ENCODE results near the gene FRZB.
"Not testable (repeated sequence)": the region's sequence is repeated elsewhere in the genome, so short reads cannot be mapped to it uniquely, and the experiment has no call there.

The FRZB gene, protein sequence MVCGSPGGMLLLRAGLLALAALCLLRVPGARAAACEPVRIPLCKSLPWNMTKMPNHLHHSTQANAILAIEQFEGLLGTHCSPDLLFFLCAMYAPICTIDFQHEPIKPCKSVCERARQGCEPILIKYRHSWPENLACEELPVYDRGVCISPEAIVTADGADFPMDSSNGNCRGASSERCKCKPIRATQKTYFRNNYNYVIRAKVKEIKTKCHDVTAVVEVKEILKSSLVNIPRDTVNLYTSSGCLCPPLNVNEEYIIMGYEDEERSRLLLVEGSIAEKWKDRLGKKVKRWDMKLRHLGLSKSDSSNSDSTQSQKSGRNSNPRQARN

DNA sequence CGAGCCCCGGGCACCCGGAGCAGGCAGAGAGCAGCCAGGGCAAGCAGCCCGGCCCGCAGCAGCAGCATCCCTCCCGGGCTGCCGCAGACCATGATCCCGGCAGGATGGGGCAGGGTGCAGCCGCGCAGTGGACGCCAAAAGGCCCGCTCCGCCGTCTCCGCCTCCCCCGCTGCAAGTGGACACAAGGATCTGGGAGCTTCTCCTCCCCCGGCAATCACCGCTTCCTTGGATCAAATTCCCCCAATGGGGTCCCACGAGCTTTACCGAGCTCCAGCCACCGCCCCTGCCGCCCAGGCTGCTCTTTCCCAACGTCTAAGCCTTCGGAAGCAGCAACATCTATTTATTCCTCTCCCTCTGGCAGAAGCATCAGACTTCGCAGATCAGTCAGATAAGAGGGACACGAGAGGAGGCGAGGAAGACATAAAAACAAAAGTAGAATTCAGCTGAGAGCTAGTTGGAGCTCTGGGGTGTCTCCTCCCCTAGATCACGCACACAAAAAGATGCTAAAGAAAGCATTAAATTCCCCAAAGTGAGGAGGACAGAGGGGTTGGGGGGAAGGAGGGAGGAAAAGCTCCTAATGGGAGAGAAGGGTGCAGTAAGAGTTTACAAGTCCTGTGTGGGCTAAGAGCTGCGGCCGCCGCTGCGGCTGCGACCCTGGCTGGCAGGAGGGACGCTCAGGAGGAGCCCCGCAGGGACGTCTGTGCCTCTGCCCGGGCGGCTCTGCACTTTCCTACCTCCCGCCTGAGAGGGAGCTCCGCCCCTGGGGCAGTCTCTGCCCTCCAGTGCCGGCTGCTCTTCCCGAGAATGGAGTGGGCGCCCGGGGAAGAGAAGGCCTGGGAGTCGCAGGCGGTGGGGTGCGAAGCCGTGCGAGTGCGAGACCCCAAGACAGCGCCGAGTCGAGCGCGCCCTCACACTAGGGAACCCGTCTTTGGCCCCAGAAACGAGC, at the start of gene FRZB:
FRZB (minus strand) TSS at position 177 of the 946 bp plus-strand sequence; CDS start at position 92, 85 bp downstream.
- no peak for DNase-seq

DNA sequence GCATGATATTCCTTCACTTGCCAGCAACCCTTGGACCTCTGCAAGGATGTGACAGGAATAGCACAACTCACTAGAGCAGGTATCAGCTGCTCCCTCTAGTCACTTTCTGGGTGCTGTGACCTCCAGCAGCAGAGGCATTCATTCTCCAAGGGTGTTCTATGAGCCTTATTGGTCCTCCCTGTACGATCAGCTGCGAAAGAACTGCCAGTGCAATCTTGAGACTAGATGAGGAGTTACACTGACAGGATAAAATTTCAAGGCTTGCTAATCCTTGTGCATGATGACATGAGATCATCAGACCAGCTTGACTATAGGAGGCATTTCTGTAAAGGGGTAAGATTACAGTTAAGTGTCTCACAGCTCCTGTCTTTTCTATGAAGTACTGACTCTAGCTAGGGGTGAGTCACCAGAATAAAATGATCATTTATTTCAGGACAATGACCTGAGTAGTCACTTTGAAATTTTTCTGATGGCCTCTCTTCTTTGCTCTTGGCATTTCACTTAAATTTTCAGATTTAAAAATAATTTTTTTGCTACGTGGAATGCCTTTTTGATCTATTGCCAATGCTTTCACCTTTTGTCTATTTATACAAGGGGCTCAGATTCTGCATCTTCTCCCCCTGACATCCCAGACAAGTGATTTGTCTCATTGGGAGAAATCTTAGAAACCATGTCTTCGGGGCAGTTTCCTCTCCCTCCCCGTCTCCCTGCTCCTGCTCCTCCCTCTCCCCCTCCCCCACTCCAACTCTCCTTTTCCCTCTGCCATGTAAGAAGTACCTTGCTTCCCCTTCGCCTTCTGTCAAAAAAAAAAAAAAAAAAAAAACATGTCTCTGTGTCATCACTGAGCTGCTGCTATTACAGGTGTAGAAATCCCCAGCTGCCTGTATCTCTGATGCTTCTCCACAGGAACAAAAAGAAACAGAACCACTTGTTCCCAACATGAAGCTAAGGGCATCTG, 49.2 kb upstream of the FRZB start:
- DNase-seq = no peak

DNA sequence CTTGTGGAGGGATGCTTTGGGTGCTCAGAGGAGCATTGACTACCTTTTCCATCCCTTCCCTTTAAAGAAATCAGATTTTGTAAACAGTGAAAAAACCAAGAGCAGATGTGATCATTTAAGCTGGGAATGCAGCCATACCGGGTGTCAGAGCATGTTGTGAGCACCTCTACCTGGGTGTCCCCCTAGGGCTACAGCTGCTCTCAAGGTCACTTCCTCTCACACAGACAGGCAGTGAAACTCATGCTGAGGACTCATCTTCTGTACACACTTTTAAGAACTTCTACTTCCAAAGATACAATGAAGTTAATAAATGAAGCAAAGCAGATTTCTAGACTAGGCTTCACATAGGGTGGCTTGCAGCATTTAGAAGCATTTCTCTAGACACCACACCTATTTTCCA, 48.4 kb upstream of the FRZB start:
- no peak for DNase-seq

DNA sequence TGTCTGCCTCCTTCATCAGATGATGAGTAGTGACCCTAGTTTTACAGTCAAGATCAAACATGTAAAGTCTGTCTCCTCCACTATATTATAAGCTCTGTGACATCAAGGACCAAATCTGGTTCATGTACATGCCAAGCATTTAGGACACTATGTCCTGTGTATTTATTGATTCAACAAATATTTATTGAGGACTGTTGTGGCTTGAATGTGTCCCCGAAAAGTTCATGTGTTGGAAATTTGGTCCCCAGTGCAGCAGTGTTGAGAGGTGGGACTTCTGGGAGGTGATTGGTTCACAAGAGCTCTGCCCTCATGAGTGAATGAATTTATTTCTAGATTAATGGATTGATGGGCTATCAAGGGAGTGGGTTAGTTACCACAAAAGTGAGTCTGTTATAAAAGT, 46.6 kb upstream of the FRZB start:
- no peak for DNase-seq

DNA sequence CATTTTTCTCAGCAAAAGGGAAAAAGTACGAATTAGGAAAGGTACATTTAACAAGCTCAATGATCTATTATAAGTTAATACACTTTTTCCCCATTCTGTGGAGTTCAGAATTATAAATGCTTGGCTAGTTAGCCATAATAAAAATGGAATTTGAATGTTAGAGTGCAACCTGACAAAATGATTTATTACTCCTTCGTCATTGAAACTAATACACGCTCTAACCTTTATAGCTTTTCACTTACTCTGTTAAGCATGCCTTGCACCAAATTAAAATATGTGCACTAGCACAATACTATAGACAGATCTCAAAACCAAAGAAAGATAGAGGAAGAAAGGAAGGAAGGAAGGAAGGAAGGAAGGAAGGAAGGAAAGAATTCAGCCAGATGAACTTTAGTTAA, 46.1 kb upstream of the FRZB start:
- no peak for DNase-seq

DNA sequence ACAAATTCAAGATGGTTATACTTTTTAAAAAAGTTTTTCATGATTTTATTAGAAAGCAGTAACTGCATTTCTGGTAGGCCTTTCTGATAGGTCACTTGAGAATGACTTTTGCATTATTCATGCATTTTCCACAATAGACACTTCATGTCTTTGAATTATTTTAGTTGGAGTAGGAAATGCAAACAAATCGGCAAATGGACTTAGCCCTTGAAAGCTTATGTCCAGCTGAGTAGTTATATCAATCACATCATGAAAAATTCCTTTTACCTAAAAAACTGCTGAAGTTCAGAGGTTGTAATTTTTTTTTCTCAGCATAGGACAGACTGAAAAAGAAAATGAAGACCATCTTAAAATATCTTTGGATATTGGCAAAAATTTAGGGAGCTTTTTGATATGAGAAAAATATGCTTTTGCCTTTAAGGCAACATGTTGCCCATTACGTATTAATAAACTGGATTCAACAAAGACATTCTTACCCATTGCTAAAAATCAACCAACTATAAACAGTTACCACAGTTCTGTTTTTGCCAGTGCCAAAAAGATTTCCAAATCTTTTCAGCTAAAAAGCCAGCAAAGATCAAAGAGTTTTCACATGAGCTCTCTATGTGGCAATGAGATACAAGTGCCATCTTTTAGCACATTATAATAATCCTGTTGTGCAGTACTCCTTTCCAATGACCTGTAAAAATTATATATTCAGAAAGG, 45.5 kb upstream of the FRZB start:
- no peak for DNase-seq

DNA sequence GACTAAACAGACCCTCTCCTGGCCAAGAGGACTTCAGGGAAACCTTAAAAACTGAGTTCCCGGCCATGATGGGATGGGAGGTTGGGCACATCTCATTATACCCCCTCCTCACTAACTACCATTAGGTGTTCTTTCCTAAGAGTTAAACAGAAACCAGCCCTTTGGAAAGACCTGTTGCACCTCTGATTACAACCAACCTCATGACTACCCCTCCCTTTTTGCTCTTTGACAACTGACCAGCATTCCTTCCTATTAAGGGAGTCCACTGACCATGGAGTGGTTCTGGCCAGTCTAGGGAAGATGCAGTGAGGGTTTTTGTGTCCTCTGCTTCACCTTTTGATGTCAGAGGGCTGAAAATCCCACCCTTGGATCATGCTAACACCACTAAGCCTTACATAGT, 44.5 kb upstream of the FRZB start:
- no peak for DNase-seq

DNA sequence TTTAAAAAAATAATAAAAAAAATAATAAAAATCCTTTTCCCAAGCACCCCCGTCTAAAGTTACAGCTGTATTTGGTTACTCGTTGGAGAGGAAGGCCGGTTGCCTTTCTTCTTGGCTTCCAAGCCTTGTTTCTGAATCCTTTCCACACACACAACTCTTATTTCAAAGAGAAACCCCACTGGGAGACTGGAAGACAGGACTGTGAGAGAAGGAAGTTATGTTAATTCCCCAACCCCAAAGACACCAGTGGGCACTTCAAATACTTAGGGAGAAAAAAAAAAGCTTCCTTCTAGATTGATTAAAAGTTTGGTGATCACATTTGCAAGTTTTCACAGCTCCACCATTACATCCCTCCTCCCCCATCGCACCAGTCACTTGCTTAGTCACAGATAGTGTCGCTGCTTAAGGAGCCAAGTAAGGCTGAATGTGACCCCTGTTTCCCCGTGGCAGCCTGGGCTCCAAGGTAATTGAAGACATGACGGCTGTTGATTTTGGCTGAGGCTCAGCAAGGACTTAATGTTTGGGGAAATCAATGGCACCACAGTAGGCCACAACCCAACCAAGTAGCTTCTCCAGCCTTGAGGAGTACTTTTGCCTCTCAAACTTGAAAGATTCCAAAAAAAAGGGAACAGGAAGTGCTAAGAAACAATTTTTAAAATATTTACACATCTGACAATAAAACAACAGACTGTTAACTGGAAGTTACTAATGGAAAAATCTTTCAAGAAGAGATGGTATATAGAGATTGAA, 40.8 kb upstream of the FRZB start:
- no peak for DNase-seq

DNA sequence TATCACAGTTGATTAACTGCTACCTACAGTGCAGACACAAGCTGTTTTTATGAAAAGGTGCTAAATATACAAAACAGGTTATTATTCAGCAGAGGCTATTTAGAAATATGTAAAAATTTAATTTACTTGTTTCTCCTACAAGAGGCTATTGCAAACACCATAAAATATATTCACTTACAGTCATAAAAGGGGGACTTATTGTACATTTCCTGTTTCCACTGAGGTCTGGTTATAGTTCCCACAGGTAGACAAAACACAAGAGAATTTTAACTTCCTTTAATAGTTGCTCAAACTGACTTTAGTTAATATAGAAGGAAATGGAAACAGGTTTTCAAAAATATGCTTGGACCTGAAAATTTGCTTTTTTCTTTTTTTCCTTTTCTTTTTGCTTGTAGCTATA, 40.0 kb upstream of the FRZB start:
- DNase-seq = no peak

DNA sequence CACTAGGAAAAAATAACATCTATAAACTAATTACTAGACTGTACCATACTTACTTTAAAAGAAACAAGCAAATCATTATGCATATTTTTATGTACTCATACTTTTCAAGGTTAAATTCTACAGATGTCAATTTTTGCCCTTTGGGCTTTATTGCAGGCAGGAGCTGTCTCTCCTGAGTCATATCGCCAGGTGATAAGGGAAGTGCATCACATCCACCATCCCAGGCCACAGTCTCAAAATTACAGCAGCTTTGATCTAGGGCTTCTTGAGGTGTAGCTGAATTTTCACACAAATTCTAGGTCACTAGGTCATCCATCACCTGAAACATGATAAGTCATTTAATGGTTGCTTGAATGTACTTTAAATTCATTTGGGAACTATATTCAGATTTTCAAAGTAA, 38.4 kb upstream of the FRZB start:
- no peak for DNase-seq

DNA sequence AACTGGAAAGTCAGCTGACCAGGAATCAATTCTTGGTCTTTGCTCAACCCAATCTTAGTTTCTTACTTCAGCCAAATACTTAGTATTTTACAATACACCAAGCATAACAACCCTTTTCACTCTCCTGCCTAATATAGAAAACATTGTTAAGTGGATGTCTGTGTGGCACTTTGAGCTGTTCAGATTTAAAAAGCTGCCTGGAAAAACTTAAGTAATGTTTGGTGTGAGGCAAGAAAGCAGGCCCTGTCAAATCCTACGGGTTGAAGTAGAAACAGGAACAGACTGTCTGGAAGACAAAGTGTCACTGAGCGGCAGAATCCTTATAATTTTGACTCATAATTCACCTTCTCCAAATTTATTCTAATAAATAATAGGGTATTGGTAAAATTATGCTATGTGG, 37.1 kb upstream of the FRZB start:
- no peak for DNase-seq

DNA sequence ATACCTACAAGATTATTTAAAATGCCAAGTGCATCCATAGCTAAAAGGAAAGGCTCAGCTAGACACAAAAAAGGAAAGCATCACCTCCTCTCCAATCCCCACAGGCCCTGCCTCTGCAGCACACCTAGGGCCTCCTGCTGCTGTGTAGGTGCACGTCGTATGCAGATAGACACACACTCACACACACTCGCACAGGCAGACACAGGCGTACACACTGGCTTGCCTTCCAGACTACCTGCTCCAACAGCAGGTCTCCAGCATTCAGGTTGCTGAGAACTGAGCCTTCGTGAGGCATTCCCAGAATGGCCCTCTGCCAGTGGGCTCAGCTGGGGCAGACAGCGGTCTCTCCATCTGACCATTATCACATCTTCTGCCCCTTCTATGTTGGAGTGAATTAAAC, 35.3 kb upstream of the FRZB start:
- DNase-seq = no peak

DNA sequence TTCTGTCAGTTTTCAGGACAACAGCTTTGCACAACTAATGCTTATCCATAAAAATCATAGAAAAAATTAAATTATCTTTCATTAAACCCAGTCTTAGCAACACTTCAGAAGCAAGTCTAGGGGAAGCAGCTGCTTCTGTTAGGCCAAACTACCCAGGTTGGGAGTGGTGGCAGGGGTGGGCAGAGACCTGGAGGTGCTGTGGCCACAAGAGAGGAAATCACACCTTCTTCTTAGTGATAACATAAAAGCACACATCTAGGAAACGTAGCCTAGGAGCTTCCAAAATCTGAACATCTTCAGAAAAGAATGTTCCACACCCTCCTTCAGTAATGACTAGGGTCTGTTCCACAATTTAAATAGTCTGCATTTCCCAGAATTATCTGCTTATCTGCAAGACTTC, 32.3 kb upstream of the FRZB start:
- DNase-seq = no peak

DNA sequence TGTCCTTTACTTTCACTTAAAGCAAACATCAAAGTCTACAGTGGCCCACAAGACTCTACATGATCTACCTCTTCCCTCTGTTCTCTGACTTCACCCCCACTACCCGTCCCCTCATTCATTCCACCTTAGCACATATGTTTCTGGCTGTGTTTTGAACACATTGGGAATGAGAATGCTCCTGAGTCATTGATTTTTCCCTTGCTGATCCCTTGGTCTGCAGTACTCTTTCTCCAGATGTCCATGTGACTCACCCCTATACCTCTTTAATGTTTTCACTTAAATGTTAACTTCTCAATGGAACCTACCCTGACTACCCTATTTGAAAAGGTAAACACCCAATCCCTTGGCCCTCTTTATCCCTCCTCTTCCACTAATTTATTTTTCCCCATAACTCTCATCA, 30.7 kb upstream of the FRZB start:
- no peak for DNase-seq

DNA sequence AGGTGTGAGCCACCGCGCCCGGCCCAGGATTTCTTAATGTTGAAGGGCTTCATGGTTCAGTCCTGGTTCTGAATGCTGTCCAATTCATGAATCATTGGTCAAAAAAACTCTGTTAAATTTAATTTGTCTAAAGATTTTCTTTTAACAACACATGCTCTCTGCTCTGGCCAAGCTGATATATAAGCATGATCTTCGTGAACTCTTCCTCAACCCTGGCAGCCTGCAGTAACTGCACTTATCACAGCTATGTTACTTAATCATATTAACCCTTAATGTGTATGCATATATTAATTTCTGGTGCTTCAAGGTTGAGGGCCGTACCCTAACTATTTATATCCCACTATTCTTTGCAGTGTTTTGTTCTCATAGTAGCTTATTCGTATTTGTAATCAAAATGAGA, 29.4 kb upstream of the FRZB start:
- DNase-seq = no peak

DNA sequence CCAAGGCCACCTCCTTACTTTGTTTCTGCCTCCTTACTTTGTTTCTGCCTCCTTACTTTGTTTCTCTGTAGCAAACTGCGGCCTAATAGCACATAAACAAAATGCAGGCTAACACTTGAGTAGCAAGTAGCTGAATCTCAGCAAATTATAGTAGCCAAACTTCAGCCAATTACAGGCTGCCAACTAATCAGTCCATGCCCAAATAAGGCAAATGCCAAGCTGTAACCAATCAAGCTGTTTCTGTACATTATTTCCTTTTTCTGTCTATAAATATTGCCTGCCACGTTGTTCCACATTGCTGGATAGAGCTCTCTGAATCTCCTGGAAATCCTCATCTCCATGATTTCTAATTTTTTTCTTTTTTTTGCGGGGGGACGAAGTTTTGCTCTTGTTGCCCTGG, 28.7 kb upstream of the FRZB start:
- no peak for DNase-seq

DNA sequence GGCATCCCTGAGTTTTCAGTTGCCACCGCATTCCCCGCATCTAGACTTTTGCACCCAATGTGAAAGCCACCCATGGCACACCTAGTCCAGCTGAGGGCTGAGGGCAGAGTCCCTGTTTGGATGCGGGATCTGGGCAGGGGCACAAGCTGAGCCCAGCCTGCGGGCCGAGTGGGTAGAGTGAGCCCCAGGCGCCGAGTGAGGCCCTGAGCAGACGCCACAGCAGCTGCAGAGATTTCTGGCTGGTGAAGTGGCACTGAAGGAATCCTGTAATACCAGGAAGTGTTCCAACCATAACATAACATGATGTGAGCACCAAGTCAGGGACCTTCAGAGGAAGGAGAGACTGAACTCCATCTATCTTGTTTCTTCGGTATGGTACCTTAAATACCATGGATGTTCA, 27.7 kb upstream of the FRZB start:
- DNase-seq = no peak

DNA sequence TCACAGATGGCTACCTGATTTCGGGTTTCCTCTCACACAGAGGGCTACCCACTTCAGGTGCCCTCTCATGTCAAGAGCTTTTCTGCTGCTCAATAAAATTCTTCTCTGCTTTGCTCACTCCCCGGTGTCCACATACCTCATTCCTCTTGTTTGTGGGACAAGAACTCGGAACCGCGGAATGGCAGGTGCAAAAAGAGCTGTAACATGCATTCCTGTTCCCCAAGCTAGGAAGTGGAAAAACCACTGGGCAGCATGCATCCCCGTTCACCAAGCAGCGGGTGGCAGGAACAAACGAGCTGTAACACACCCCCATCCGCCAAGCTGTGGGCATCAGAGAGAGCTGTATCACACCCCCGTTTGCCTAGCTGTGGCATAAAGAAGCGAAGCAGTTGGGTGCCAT, 27.2 kb upstream of the FRZB start:
- DNase-seq = no peak

DNA sequence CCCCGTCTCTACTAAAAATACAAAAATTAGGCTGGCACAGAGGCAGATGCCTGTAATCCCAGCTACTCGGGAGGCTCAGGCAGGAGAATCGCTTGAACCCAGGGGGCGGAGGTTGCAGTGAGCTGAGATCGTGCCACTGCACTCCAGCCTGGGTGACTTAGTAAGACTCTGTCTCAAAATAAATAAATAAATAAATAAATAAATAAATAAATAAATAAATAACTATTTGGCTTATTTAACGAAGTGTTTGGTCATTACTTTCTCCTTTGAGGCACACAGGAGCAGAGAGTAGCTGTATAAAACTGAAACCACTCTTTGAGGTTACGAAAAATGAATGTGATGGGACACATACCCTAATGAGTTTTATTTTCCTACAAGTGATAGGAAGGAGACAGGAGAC, 26.6 kb upstream of the FRZB start:
- not testable (repeated sequence) for DNase-seq

DNA sequence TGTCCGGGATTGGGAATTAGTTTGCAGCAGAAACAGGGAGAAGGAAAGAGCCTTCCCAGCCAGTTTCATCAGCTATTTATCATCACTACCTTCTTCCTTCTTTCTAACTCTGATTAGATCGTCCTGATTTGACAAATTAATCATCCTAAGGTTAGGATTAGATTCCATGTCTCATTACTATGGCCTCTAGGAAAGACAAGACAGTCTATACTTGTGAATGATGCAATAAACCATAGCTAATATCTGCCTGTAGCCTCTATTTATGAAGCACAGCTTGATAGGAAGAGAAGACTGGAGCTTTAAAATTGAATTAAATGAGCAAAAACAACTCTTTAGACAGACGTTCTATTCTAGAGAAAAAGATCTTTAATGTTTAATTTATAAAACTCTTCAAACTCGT, 25.2 kb upstream of the FRZB start:
- no peak for DNase-seq

DNA sequence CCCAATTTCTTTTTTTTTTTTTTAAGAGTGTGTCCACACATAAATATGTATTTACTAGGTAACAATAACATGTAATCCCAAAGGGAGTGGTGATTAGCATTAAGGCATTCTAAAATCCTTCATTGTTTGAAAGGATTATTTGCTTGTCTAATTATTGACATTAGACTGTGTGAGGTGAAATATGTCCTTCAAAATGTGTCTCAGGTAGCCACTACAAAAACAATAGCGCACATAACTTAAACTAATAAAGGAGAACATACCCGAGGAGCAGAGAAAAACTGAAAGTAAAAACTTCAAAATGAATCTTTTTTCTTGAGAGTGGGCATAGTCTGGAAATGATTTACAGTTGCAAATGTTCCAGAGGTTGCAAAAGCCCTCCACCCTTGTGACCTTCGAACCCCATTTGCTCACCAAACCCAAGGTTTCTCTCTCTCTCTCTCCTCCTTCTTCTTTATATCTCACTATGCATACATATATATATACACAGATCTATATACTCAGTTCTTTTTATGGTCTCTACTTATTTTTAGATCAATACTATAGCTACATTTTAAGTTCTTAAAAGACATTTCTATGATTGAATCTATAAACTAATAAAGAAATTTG, 24.4 kb upstream of the FRZB start:
- DNase-seq = no peak
